ENCODE results near the gene C1QTNF6.

- TF ChIP-seq EP300 (IDR thresholded peaks at IDR 0.05), result no peak
- no peak for TF ChIP-seq CTCF (IDR thresholded peaks at IDR 0.05)
- TF ChIP-seq KDM1A (IDR thresholded peaks at IDR 0.05; ENCODE audit: low read depth), result no peak
- TF ChIP-seq PBX3 (IDR thresholded peaks at IDR 0.05), result no peak
- no peak for TF ChIP-seq POLR2A (IDR thresholded peaks at IDR 0.05; ENCODE audit: low read length)
- no peak for TF ChIP-seq SMC3 (IDR thresholded peaks at IDR 0.05)
Observed at GRCh38 chr22:37165940-37166674, 21.9 kb downstream of the C1QTNF6 start.

All from A549 (cell line).